NCI-H82 treated with DMSO at 0.1 percent for 48 hours (cell line): ENCODE results near the gene GAD1.

Experiments
- DNase-seq: peaks from one replicate; lab custom pipeline; 2025; ENCODE audit not compliant: unreplicated experiment; lab: John Stamatoyannopoulos, UW

Gene GAD1

DNA sequence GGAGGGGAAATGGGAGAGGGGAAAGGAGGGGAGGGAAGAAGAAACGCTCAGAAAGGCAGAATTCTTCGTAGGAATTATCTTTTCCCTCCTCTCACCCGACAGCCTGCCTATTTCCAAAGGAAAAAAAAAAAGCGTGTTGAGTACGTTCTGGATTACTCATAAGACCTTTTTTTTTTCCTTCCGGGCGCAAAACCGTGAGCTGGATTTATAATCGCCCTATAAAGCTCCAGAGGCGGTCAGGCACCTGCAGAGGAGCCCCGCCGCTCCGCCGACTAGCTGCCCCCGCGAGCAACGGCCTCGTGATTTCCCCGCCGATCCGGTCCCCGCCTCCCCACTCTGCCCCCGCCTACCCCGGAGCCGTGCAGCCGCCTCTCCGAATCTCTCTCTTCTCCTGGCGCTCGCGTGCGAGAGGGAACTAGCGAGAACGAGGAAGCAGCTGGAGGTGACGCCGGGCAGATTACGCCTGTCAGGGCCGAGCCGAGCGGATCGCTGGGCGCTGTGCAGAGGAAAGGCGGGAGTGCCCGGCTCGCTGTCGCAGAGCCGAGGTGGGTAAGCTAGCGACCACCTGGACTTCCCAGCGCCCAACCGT is at the start of gene GAD1:
GAD1 (plus strand) TSS at position 384 of the 589 bp plus-strand sequence. CDS start 1,705 bp downstream, outside the sequence.
- DNase-seq, result peak; percentile 62

DNA sequence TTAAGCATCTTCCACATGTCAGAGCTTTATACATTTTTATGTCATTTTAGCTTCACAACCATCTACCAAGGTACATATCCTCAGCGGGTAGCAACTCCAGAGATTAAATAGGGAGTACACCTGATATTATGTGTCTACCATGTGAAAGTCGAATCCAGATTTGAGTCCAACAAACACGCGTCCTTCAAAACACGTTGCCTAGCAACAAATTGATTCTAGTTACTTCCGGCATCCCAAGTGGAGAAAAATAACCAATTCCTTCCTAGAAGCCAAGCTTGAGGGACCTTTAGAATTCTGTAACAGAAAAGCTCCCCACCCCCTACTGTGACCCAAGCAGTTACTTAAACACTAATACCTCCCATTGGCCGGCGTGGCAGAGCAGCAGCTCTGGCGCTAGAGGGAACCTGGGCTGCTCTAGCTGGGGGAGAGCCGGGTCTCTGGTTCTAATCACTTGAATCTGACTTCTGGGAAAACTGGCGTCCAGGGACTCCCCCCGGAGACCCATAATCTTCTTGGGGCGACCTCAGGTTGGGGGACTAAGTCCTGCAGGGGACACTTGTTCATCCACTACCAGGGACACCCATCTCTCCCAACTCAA is 46.6 kb upstream of the GAD1 start, which contains the start of gene ERICH2:
ERICH2 (plus strand) TSS at position 371 of the 598 bp plus-strand sequence. CDS start 304 bp downstream, outside the sequence.
- DNase-seq, result peak; percentile 53

DNA sequence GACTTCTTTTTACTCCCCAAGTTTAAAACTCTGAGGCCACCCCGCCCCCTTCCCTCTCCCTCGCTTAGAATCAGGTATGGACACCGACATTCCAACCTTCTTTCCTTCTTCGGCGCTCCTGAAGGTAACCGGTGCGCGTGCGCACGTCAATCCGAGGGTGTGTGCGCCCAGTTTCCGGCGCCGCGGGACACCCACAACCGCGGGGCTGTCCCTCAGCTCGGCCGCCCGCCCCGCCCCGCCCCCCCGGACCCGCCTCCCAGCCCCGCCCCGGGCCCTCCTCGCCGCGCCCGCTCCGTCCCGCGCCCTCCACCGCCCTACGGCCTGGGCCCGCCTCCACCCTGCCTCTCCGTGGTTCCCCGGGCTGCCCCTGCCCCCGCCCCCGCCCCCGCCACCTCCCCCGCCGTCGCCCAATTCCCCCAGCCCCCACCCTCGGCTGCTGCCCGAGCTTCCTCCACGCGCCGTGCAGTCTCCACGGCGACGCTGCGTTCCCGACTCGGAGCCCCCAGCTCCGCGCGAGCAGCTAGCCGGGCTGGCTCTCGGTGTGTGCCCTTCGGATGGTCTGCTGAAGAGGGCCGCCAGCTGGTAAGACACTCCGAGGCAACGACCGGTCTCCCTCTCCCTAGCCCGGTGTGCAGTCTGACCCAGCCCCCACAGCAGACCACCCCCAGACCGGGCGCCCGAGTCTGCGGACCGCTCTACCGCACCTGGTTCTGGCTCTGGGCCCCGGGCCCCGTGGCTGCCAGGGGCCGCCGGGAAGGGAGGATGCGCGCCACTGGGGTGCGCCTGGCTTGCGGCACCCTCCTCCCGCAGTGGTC is 45.9 kb upstream of the GAD1 start:
- DNase-seq, result peak; percentile 55

DNA sequence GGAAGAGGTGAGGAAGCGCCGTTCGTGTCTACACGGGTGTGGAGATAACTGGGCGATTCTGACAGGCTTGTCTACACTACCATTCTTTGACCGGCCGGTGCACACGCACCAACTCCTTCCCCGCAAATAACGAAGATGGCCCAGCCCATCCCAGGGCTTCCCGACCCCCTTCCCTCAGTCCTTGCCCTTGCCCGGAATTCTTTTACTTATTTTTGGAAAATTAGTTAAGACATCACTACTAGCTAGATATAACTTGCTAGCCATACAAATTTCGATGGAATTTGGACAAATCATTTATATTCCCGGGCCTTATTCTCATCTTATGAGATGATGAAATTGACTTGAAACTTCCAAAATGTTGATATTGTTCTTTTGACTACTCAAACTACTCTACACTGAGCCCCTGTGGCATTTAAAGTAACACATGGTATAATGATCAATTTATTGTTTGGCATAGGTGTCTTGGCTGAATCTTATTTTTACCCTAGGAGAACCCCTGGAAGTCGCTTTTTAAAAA is 45.2 kb upstream of the GAD1 start:
- no peak for DNase-seq

DNA sequence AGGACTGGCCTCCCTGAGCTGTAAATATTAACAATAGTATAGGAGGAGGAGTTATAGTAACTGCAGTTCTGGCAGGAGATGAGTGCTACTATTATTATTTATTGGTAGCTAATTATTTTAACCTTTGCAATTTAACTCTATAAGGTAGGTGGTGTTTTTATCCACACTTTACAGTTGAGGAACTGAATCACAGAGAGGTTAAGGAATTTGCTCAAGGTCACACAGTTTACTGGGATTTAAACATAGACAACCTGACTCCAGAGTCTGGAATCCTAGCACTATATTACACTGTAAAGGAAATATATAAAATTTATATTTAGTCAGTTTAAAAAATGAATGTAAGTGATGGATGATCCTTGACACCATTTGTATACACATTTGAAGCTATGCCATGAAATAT is 44.4 kb upstream of the GAD1 start:
- no peak for DNase-seq

DNA sequence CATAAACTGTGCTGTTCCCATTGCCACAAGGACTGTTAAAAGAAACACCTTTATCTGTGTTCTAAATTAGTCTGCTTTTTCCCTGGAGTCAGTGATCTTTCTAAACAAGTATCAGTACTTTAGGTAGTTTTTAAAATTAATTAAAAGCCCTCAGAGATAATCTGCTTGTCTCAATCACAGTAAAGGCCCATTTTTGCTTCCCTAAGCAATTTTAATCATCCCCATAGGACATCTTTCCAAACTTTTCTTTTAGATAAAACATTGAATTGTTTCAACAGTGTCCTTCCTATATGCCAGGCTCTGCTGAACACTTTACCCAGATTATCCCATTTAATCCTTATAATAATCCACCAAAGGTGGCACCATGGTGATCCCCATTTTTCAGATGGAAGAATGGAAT is 42.6 kb upstream of the GAD1 start:
- DNase-seq, result no peak

DNA sequence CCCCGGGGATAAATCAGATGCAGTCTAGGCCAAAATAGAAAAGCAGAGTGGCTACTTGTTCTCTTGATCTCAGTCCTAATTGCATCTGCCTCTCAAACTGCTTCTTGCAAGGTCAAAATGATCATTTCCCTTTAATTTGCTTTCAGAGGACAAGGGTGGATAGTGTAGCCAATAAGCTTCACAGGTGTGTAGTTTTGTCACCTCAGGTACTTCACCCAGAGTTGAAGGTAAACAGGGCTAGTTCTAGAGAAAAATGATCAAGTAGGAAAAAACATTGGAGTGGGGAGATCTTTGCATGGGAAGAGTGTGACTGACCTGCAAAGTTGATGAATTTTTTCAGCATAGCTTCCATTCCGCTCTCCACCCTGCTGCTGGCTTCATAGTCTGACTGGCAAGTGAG is 37.8 kb upstream of the GAD1 start:
- DNase-seq, result no peak

DNA sequence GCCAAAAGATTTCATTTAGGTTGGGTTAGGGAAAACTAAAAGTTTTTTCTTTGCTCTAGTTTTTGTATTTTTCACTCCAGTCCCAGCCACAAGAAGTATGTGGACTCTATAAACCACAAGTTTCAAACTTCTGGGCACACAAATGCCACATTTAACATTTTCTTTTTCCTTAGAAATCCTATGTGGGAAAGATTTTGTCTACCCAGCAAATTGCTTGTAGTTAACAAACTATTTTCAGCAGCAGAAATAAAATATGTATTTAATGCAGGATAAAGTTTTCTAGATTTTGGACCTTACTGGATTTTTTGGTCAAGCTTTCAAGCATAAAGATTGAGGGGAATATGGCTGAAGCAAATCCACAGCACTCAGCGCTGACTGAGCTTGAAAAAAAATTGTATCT is 37.4 kb upstream of the GAD1 start:
- no peak for DNase-seq

DNA sequence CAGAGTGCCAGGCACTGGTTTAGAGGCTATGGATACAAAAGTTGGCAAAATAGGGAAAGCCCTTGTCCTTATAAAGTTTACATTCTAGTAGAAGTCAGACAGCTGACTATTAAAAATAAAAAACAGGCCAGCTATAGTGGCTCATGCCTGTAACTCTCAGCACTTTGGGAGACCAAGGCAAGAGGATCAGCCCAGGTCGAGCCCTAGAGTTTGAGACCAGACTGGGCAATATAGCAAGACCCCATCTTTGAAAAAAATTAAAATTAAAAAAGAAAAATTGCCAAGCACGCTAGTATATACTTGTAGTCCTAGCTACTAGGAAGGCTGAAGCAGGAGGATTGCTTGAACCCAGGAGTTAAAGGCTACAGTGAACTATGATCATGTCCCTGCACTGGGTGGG is 34.0 kb upstream of the GAD1 start:
- no peak for DNase-seq

DNA sequence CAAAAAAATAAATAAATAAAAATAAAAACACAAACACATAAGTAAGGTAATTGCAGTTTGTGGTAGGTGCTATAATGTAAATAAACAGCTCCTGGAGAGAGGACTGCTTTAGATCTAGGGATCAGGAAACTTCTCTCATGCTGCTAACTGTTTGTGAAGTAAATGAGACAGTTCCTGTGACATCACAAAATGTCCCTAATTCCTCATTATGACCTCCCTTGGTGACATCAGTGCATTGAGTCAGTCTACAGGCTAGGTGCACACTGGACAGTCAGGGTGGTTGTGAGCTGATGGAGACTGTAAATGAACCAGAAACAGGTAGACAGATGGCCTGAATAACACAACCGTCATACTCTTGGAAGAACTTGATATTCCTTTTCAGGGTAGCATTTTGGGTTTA is 33.1 kb upstream of the GAD1 start:
- DNase-seq, result no peak

DNA sequence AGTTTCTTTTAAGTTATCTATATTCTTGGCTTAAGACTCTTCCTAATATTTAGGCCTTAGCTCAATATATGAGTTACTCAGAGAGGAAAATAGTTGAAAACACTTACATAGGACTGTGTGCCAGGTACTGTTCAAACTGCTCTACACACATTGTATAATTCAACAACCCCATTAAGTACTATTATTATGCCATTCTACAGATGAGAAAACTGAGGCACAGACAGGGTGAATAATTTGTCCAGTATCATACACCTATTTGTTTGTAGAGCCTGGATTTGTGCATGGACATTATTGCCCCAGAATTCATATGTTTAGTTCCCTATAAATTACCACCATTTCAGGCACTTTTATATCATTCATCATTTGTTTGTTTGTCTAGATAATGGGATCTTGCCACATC is 17.7 kb upstream of the GAD1 start:
- DNase-seq, result no peak

DNA sequence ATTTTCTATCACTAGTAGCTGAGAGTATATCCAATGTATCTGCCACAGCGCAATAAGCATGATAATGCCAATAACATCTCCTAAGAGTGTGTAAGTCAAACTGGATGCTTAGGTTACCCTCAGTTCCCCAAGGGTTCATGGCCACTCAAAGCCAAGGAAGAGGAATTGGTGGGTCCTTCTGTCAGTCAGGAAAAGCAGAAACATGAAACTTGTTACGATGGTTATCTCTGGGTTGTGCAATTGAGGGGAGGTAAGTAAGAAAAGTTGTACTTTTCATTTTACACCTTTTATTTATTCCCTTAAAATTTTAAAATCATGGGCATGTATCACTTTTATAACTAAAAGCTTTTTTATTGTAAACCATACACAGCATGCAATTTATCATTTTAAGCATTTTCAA is 10.1 kb upstream of the GAD1 start:
- DNase-seq, result no peak

DNA sequence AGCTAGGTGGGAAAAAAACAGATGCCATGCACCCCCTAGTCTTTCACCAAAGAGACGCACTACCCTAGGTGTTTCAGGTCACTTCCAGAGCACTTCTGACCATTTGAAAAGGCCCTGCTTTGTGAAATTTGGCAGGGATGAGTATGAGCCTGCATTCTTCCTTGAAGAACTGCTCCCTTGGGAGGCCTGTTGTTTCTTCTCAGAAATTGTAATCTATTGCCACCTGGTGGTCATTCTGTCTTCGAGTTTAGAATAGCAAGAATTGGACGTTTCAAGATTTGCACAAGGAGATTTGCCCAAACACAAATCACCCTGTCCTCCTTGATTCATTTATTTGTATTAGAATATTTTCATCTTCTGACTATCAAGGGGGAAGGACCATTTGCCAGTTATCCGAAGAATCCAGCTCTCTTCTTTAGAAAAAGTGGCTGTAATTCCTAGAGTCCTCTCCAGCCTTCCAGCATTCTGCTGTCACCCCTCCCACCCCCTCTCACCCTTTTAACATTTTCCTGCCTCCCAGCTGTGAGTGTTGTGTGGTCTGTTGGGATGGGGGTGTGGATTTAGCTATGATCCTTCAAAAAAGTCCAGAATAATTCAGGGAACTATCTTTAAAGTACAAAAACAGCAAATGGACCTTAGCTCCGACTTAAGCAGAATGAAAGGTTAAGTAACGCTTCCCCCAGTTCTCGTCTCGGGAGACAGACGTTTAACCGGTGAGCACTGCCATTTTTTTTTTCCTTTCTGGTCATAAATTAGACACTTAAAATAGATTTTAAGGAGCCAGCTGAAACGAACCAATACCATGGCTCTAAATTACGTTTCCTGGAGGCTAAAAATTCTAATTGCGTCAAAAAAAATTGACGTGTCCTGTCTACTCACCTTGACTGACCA is 3.7 kb upstream of the GAD1 start:
- peak; percentile 49 for DNase-seq

DNA sequence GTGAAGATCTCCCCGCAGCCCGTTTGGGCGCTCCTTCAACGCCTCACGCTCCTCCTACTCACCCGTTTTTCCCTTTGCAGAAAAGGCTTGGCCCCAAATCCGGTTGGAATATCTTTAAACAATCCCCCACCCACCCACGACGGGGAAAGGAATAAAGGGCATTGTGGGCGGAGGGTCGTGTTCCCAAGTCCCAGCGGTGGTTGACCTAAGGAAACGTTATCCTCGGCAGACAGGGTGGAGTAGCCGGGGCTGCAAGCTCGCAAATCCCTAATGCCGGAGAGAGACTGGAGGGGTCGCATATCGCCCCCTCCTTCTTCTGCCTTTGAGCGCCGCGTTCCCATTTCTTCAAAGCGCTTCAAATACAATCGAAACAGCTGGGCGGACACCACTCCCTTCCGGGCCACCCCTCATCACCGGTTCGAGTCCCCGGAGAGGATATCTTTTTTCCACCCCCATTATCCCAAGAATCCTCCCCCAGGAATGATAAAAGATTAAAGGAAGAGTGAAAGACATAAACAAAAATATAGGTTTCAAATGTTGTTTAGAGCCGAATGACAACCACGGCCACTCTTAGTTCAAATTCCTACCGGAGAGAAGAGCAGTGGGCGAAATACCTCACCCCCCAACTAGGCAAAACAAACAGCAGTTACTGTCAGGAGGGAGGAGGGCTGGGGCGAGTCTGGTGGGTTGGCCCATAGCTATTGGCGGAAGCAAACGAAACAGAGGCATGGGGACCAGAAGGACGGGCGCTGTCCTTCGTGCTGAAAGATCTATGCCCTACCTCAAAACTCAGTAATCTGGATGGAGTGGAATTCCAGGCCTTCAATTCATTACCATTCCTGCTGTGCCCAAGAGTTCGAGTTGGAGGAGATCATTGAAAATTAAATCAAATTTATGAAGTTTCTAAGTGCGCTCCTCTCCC is 2.8 kb upstream of the GAD1 start:
- no peak for DNase-seq

DNA sequence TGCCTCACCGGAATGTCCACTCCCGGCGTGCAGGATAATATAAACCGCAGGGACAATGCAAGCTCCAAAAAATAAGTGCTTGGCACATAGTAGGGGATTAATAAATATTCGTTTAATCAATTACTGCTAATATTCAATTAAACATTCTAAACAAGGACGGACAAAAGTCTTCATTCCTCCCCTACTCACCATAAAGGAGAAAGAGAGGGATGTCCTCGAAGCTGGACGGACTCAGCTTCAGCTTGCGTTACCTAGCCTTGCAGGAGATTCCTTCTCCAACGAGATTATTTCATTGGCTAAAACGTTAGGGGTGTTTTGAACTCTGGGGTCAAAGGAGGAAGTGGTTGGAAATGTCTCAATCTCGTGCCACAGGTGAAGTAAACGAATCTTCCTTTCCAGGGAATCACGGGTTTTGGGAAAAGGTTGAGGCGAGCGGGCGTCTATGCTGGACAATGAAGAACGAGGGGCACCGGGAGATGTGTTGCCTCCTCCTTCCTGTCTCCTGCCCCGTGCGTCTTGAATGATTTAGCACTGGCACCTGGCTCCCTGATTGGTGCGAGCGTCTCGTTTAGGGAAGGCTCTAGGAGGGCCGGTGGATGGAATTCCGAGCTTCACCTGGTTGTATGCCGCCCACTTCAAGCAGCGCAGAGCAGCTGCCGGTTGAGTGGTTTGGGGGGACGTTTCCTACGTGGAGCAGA is 2.0 kb upstream of the GAD1 start:
- DNase-seq, result no peak

DNA sequence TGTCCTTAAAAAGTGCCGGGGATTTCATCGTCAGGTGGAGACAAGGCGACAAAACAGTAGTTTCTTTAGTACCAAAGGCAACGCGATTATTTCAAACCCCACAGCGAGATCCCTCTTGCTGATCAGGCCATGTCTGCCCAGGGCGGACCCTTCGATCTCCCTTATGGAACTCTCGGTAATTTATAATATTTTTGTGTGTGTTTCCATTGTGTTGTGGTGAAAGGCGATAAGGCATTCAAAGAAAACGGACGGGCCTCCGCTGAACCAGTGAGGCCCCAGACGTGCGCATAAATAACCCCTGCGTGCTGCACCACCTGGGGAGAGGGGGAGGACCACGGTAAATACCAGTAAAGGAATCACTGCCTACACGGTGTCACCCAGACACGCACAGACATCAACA is 1.4 kb upstream of the GAD1 start:
- DNase-seq, result no peak

DNA sequence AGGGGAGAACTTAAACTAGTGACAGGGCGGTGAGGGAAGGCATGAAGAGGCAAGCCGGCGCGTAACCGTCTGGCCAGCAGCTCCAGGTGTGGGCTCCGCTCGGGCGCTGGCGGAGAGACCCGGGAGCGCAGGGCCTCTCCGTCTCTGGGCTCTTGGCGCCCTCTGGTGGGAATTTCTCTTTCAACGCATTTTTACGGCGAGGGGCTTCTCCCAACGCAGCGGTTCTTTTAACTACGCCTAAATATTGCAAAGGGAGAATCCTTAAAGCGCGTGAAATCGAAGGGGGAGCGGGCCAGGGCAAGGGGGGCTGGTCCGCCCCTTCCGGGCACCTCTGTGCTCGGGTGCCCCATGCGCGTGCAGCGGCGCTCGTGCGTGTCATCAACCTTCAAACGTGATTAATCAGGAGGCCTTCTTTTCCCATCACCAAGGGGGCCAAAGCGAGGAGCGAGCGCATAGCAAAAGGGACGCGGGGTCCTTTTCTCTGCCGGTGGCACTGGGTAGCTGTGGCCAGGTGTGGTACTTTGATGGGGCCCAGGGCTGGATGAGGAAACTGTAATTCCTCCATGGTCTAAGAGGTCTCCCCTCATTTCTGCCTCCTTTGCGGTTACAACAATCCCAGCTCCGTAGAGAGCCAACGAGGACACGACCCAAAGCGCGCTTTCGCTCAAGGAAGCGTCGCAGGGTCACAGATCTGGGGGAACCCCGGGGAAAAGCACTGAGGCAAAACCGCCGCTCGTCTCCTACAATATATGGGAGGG is 762 bp upstream of the GAD1 start:
- peak; percentile 63 for DNase-seq
